ENCODE results near the gene PPM1H. TPM values are rescaled to one million over a fixed set of nuclear protein-coding genes. Genes with fewer than 3 reads are reported as not detected.

PPM1H gene
- total and polyA plus RNA-seq, 10 of the 15 experiments (the other 5 are each of a cell fraction or from before 2014, with no cell fraction given), result 0.11 to 0.83 (median 0.49) TPM

- no peak for TF ChIP-seq KLF5 (IDR thresholded peaks at IDR 0.05; ENCODE audit: partially characterized antibody)
- TF ChIP-seq MYC (IDR thresholded peaks at IDR 0.05; ENCODE audit: insufficient read depth, insufficient read length, insufficient replicate concordance, low read length, severe bottlenecking), result no peak
Observed at GRCh38 chr12:62627181-62627580, 307.8 kb downstream of the PPM1H start (continued).

- BruUV-seq (replicated peaks), result no TSS peak
- 92% methylated on average over 2 of the region's 2 CpGs for WGBS (ENCODE audit: insufficient coverage, insufficient replicate concordance, low lambda C conversion rate, missing lambda C conversion rate)
- no peak; the same call in 2 of the 3 replicates for ATAC-seq
- ChIA-PET RAD21 (ENCODE audit: unreplicated experiment) (no interaction called here), CTCF (interaction anchor here (0.9 kb wide), 1 partner anchor 169 kb away, joined by 3 read pairs; no protein-coding TSS in a partner anchor), SMC1A (ENCODE audit: uncharacterized antibody, unreplicated experiment) (interaction anchor here (0.8 to 2.0 kb wide), 2 partner anchors 20 to 51 kb away, joined by 3 to 4 read pairs; no protein-coding TSS in a partner anchor), POLR2A (no interaction called here)
- Histone ChIP-seq H3K9me3 (replicated peaks; ENCODE audit: control insufficient read depth, insufficient read depth, low read length) (no peaks in the 10 kb centered on the region), H4K20me1 (ENCODE audit: control insufficient read depth, insufficient read depth) (no peaks in the 10 kb centered on the region), H3K4me1 (ENCODE audit: control insufficient read depth, insufficient read depth, low read length) (no peaks in the 10 kb centered on the region), H3K4me2 (ENCODE audit: control insufficient read depth, insufficient read depth) (no peak overlapping the region), H3K9ac (ENCODE audit: control insufficient read depth, insufficient read depth, low read length) (no peak overlapping the region), H3K79me2 (ENCODE audit: control insufficient read depth, insufficient read depth, low read length) (no peaks in the 10 kb centered on the region), H3K4me3 (no peak overlapping the region), H3K27ac (ENCODE audit: control insufficient read depth, insufficient read depth) (no peak overlapping the region), H3K27me3 (replicated peaks in 1 of 2; ENCODE audit: control insufficient read depth in 2 of 2, insufficient read depth in 2 of 2, low read length in 1 of 2) (no peaks in the 10 kb centered on the region), H3K36me3 (ENCODE audit: control insufficient read depth in 2 of 2, insufficient read depth in 2 of 2, low read length in 1 of 2) (no peaks in the 10 kb centered on the region), H2AFZ (ENCODE audit: control insufficient read depth, low read depth, low read length) (no peak overlapping the region)
- in situ Hi-C loops (cut with MboI), result no loop called here
- DNase-seq (ENCODE audit: low read depth, low spot score), result no peak
- intact Hi-C loops (cut with micrococcal nuclease; ENCODE audit: unreplicated experiment), result no loop called here
- FAIRE-seq, result no peak
- TF ChIP-seq JUND (IDR thresholded peaks at IDR 0.05; ENCODE audit: low read depth, low read length) (no peak), MXI1 (IDR thresholded peaks at IDR 0.05; ENCODE audit: low read depth, low read length) (no peak), YY1 (IDR thresholded peaks at IDR 0.05; ENCODE audit: low read depth, low read length) (no peak), FOXK2 (IDR thresholded peaks at IDR 0.05) (no peak), YBX1 (IDR thresholded peaks at IDR 0.05) (no peak), ZNF687 (IDR thresholded peaks at IDR 0.05) (no peak), CTCF (IDR thresholded peaks at IDR 0.05 in 2 of 3, conservative IDR thresholded peaks at IDR 0.05 in 1 of 3; ENCODE audit: control insufficient read depth in 2 of 3, extremely low read depth in 1 of 3, insufficient read depth in 1 of 3, low read depth in 3 of 3, low read length in 3 of 3) (no peak), TCF12 (IDR thresholded peaks at IDR 0.05; ENCODE audit: low read depth, low read length) (no peak), HDAC2 (IDR thresholded peaks at IDR 0.05) (no peak), NFXL1 (IDR thresholded peaks at IDR 0.05; ENCODE audit: borderline replicate concordance) (no peak), RELA (IDR thresholded peaks at IDR 0.05; ENCODE audit: borderline replicate concordance, partially characterized antibody) (no peak), IKZF2 (IDR thresholded peaks at IDR 0.05) (no peak), SMARCA5 (IDR thresholded peaks at IDR 0.05) (no peak), KLF5 (IDR thresholded peaks at IDR 0.05; ENCODE audit: partially characterized antibody) (no peak), IRF5 (IDR thresholded peaks at IDR 0.05; ENCODE audit: borderline replicate concordance) (no peak)
Observed at GRCh38 chr12:62625228-62625627, 309.7 kb downstream of the PPM1H start.

All from GM12878 (cell line).